GM12878 (cell line): Measurements from ENCODE around the gene MLEC. TPM values are rescaled to one million over a fixed set of nuclear protein-coding genes. Genes with fewer than 3 reads are reported as not detected.

Experiments used
- ATAC-seq: fragments of 200-7000 bp; cut with Tn5 transposase; 3 replicates; pipeline ENCODE4 v1.9.1; 2020; ENCODE audit warnings: mild to moderate bottlenecking, moderate library complexity
- BruUV-seq: library from RNA; stranded (reverse); fragments of 400-500 nt; replicated peaks from 2 replicates; lab custom pipeline; 2021; lab: Mats Ljungman, UMichigan
- CTCF ChIA-PET: fragments of 300-600 bp; sonication (Branson Sonifier 250); formaldehyde crosslinking; extraction: SDS; loops from one replicate; lab custom pipeline; 2021; ENCODE audit warnings: inconsistent platforms; lab: Yijun Ruan, JAX
- POLR2A ChIA-PET: fragments of 350-600 bp; formaldehyde crosslinking; extraction: SDS; loops from one replicate; lab custom pipeline; 2021; ENCODE audit warnings: inconsistent platforms; lab: Charles Lee
- RAD21 ChIA-PET: fragments of 300-600 bp; sonication (Branson Sonifier 250); formaldehyde crosslinking; loops from one replicate; lab custom pipeline; 2023; ENCODE audit warnings: antibody characterized with exemption; ENCODE audit not compliant: unreplicated experiment; lab: Charles Lee
- SMC1A ChIA-PET: fragments of 300-600 bp; sonication (Branson Sonifier 250); formaldehyde crosslinking; loops from one replicate; lab custom pipeline; 2023; ENCODE audit not compliant: unreplicated experiment, uncharacterized antibody; lab: Charles Lee
- DNase-seq: peaks from one replicate; pipeline ENCODE4 v3.0.0-alpha.2; 2011; ENCODE audit warnings: low read depth, low spot score
- FAIRE-seq: peaks from 3 replicates; lab custom pipeline; 2011; peaks lifted over from hg19 to GRCh38; lab: Jason Lieb, UNC
- H2AFZ ChIP-seq: 2 replicates; pipeline ENCODE4 v1.6.0; 2011; ENCODE audit warnings: low read depth, low read length, control low read depth; ENCODE audit not compliant: control insufficient read depth
- H3K27ac ChIP-seq: 2 replicates; pipeline ENCODE4 v1.5.1; 2011; ENCODE audit warnings: control low read depth; ENCODE audit not compliant: control insufficient read depth, insufficient read depth
- H3K27me3 ChIP-seq, 2 experiments: replicated peaks in 1 of 2; 2 replicates each; pipeline versions ENCODE4 v1.6.0 to v1.6.1; 2011; ENCODE audit warnings: low read length in 1 of 2; ENCODE audit not compliant: control insufficient read depth in 2 of 2, insufficient read depth in 2 of 2
- H3K36me3 ChIP-seq, 2 experiments: 2 replicates each; pipeline ENCODE4 v1.5.1; 2011; ENCODE audit warnings: low read length in 1 of 2; ENCODE audit not compliant: control insufficient read depth in 2 of 2, insufficient read depth in 2 of 2
- H3K4me1 ChIP-seq: 2 replicates; pipeline ENCODE4 v1.6.1; 2011; ENCODE audit warnings: mild to moderate bottlenecking, low read length, moderate library complexity, mixed read lengths; ENCODE audit not compliant: control insufficient read depth, insufficient read depth
- H3K4me2 ChIP-seq: 2 replicates; pipeline ENCODE4 v1.6.0; 2011; ENCODE audit warnings: control low read depth; ENCODE audit not compliant: control insufficient read depth, insufficient read depth
- H3K4me3 ChIP-seq: fragments of 200-600 bp; sonication (generic); 2 replicates; pipeline ENCODE4 v1.5.1; 2016
- H3K79me2 ChIP-seq: 2 replicates; pipeline ENCODE4 v1.6.0; 2011; ENCODE audit warnings: low read length; ENCODE audit not compliant: control insufficient read depth, insufficient read depth
- H3K9ac ChIP-seq: 2 replicates; pipeline ENCODE4 v1.8.0; 2011; ENCODE audit warnings: low read length, control low read depth, mixed read lengths; ENCODE audit not compliant: control insufficient read depth, insufficient read depth
- H3K9me3 ChIP-seq: replicated peaks from 3 replicates; pipeline ENCODE4 v1.5.1; 2011; ENCODE audit warnings: mild to moderate bottlenecking, low read length; ENCODE audit not compliant: control insufficient read depth, insufficient read depth
- H4K20me1 ChIP-seq: 2 replicates; pipeline ENCODE4 v1.6.0; 2011; ENCODE audit not compliant: control insufficient read depth, insufficient read depth
- ASH2L ChIP-seq: fragments of 300-600, 200-600 bp; sonication (generic); IDR thresholded peaks from 2 replicates; pipeline ENCODE4 v1.6.1; 2017; ENCODE audit warnings: low read depth, mild to moderate bottlenecking, borderline replicate concordance
- BACH1 ChIP-seq: fragments of 450-650 bp; IDR thresholded peaks from 2 replicates; pipeline ENCODE4 v1.6.1; 2017; ENCODE audit warnings: mild to moderate bottlenecking, borderline replicate concordance
- EP300 ChIP-seq, 2 experiments: fragments of 150-350 bp in 1 of 2; IDR thresholded peaks; 2 replicates each; pipeline ENCODE4 v1.6.1; 2011 to 2012; ENCODE audit warnings: low read depth in 2 of 2, low read length in 2 of 2, borderline replicate concordance in 1 of 2, improper control_type of control experiment in 1 of 2, inconsistent platforms in 1 of 2; ENCODE audit not compliant: control insufficient read depth in 1 of 2
- FOXK2 ChIP-seq: fragments of 450-650 bp; IDR thresholded peaks from 2 replicates; pipeline ENCODE4 v1.6.1; 2017; ENCODE audit warnings: mild to moderate bottlenecking, moderate library complexity
- FOXM1 ChIP-seq: IDR thresholded peaks from 2 replicates; pipeline ENCODE4 v1.6.1; 2012; ENCODE audit warnings: low read depth, mild to moderate bottlenecking, inconsistent platforms, low read length, moderate library complexity
- HDAC2 ChIP-seq: fragments of 200-600 bp; sonication (generic); IDR thresholded peaks from 2 replicates; pipeline ENCODE4 v1.6.1; 2017
- HSF1 ChIP-seq: fragments of 150-350 bp; IDR thresholded peaks from 2 replicates; pipeline ENCODE4 v1.6.1; 2014; ENCODE audit warnings: mild to moderate bottlenecking, low read depth, low read length
- IKZF1 ChIP-seq: fragments of 450-650 bp; conservative IDR thresholded peaks from 2 replicates; pipeline ENCODE4 v1.6.1; 2017; ENCODE audit warnings: antibody characterized with exemption, mild to moderate bottlenecking
- KDM1A ChIP-seq: fragments of 200-600 bp; sonication (generic); IDR thresholded peaks from 2 replicates; pipeline ENCODE4 v1.6.1; 2016; ENCODE audit warnings: borderline replicate concordance
- MLLT1 ChIP-seq: fragments of 450-650 bp; IDR thresholded peaks from 2 replicates; pipeline ENCODE4 v1.6.1; 2016; ENCODE audit warnings: mild to moderate bottlenecking
- MXI1 ChIP-seq: fragments of 150-350 bp; IDR thresholded peaks from 2 replicates; pipeline ENCODE4 v1.6.1; 2011; ENCODE audit warnings: low read depth, mild to moderate bottlenecking, inconsistent platforms, low read length, improper control_type of control experiment
- MYB ChIP-seq: fragments of 150-350 bp; IDR thresholded peaks from 2 replicates; pipeline ENCODE4 v1.6.1; 2014; ENCODE audit warnings: mild to moderate bottlenecking, low read depth, low read length, borderline replicate concordance
- NBN ChIP-seq: fragments of 450-650 bp; IDR thresholded peaks from 2 replicates; pipeline ENCODE4 v1.6.1; 2016
- PKNOX1 ChIP-seq: fragments of 450-650 bp; IDR thresholded peaks from 2 replicates; pipeline ENCODE4 v1.6.1; 2016; ENCODE audit warnings: mild to moderate bottlenecking
- POU2F2 ChIP-seq: IDR thresholded peaks from 3 replicates; pipeline ENCODE4 v1.6.1; 2011; ENCODE audit warnings: low read depth, mild to moderate bottlenecking, low read length, borderline replicate concordance
- RAD51 ChIP-seq: fragments of 450-650 bp; IDR thresholded peaks from 2 replicates; pipeline ENCODE4 v1.6.1; 2016; ENCODE audit warnings: moderate library complexity, mild to moderate bottlenecking, inconsistent platforms
- RUNX3 ChIP-seq: IDR thresholded peaks from 2 replicates; pipeline ENCODE4 v1.6.1; 2012; ENCODE audit warnings: low read length, inconsistent platforms
- SMARCA5 ChIP-seq: fragments of 450-650 bp; IDR thresholded peaks from 2 replicates; pipeline ENCODE4 v1.6.1; 2017; ENCODE audit warnings: mild to moderate bottlenecking
- SRF ChIP-seq, 2 experiments: IDR thresholded peaks; 2 replicates each; pipeline ENCODE4 v1.6.1; 2011; ENCODE audit warnings: low read depth in 2 of 2, low read length in 2 of 2, mild to moderate bottlenecking in 1 of 2, moderate library complexity in 1 of 2
- TCF3 ChIP-seq: IDR thresholded peaks from 2 replicates; pipeline ENCODE4 v1.6.1; 2012; ENCODE audit warnings: low read depth, mild to moderate bottlenecking, low read length, borderline replicate concordance; ENCODE audit not compliant: insufficient read depth
- YY1 ChIP-seq: IDR thresholded peaks from 2 replicates; pipeline ENCODE4 v1.6.1; 2011; ENCODE audit warnings: low read depth, mild to moderate bottlenecking, low read length
- ZNF24 ChIP-seq: fragments of 450-650 bp; IDR thresholded peaks from 2 replicates; pipeline ENCODE4 v1.6.1; 2017; ENCODE audit warnings: antibody characterized with exemption, mild to moderate bottlenecking
- ZNF622 ChIP-seq: fragments of 450-650 bp; IDR thresholded peaks from 2 replicates; pipeline ENCODE4 v1.6.1; 2017; ENCODE audit warnings: mild to moderate bottlenecking, inconsistent platforms
- WGBS: methylation state at CpG from one replicate; pipeline ENCODE4 v1.1.6; 2016; ENCODE audit warnings: low lambda C conversion rate; ENCODE audit not compliant: insufficient replicate concordance, insufficient coverage; ENCODE audit errors: missing lambda C conversion rate; 5-methylcytosine and 5-hydroxymethylcytosine counted together
- in situ Hi-C: fragments of 300-500 bp; cut with MboI; formaldehyde crosslinking; loops from 9 replicates; pipeline ENCODE4 v1.14.3; 2018; ENCODE audit warnings: mixed read lengths
- intact Hi-C: fragments of 100-400 bp; cut with micrococcal nuclease; formaldehyde crosslinking; loops from one replicate; pipeline ENCODE4 v1.14.2; 2022; ENCODE audit not compliant: unreplicated experiment
- polyA plus RNA-seq, 11 experiments: library from polyadenylated mRNA; depleted of rRNA in 4 of 11; unstranded in 6 of 11; stranded (reverse) in 5 of 11; fragments of >200 nt; fragmentation: Nextera tagmentation in 4 of 11; fragmentation: Illumina TruSeq in 1 of 11; extraction: Ambion mirVana in 4 of 11; extraction: Trizol in 1 of 11; gene quantifications; 1 replicate in 1 of 11; 2 replicates in 10 of 11; pipeline versions ENCODE4 v1.2.1 to v1.2.3, GENCODE V29; 2011 to 2016; ENCODE audit warnings: inconsistent platforms in 2 of 11, missing spikeins in 2 of 11, low read depth in 1 of 11
- total RNA-seq, 4 experiments: library from RNA; depleted of rRNA in 3 of 4; stranded (reverse); fragments of >200 nt in 3 of 4; fragmentation: Illumina TruSeq in 1 of 4; extraction: Trizol in 1 of 4; gene quantifications; 2 replicates each; pipeline versions ENCODE4 v1.2.1 to v1.2.3, GENCODE V29; 2013 to 2021

The MLEC gene
- total and polyA plus RNA-seq, 10 of the 15 experiments (the other 5 are each of a cell fraction or from before 2014, with no cell fraction given): 26.7 to 172 (median 103) TPM

GRCh38 chr12:120686151-120686689 lies 729 bp upstream of the MLEC start:
- intact Hi-C loops: loop anchor here (1.0 to 5.0 kb wide), 5 partner anchors 8 to 166 kb away; no protein-coding TSS in a partner anchor
- peak; percentile 80 for ATAC-seq
- no peaks in the 10 kb centered on the region for H3K36me3 ChIP-seq
- H3K27ac ChIP-seq: peak overlapping the region; percentile 96
- FAIRE-seq: no peak
- no peaks in the 10 kb centered on the region for H3K27me3 ChIP-seq
- H2AFZ ChIP-seq: peak overlapping the region; percentile 99
- peak overlapping the region; percentile 85 for H3K9ac ChIP-seq
- peak; percentile 93 for DNase-seq
- SMC1A ChIA-PET: interaction anchor here (0.6 to 11.7 kb wide), 9 partner anchors 14 to 286 kb away, joined by 3 to 167 read pairs (median 7); partner anchors contain the start of gene UNC119B
- H4K20me1 ChIP-seq: no peaks in the 10 kb centered on the region; the same call in 1 of the 2 replicates
- in situ Hi-C loops: no loop called here
- under 1% methylated on average over 40 of the region's 46 CpGs for WGBS
- H3K4me2 ChIP-seq: peak overlapping the region; percentile 82
- CTCF ChIA-PET: interaction anchor here (0.6 to 24.8 kb wide), 9 partner anchors 11 to 285 kb away, joined by 3 to 454 read pairs (median 3); partner anchors contain the start of gene CABP1
- peaks cover 2% of the 10 kb centered on the region; the same call in 1 of the 3 replicates for H3K9me3 ChIP-seq
- no TSS peak for BruUV-seq
- peaks cover 43% of the 10 kb centered on the region for H3K79me2 ChIP-seq
- peak overlapping the region; percentile 71 for H3K4me3 ChIP-seq
- peaks cover 15% of the 10 kb centered on the region for H3K4me1 ChIP-seq
- POLR2A ChIA-PET: interaction anchor here (1.0 to 7.4 kb wide), 9 partner anchors 12 to 285 kb away, joined by 3 to 57 read pairs (median 8); partner anchors contain the start of gene POP5
- RAD21 ChIA-PET: interaction anchor here (0.9 to 8.9 kb wide), 12 partner anchors 9 to 286 kb away, joined by 3 to 144 read pairs (median 7); partner anchors contain the start of genes POP5 and UNC119B
- TF ChIP-seq TCF3 (no peak), RUNX3 (no peak), ZNF622 (no peak), ASH2L (no peak), IKZF1 (no peak), YY1 (no peak), SRF (IDR thresholded peaks at IDR 0.05; ENCODE audit: low read depth in 2 of 2, low read length in 2 of 2) (no peak; a peak in 1 of 4 replicates), SMARCA5 (no peak), FOXK2 (peak; percentile 93), RAD51 (no peak), HSF1 (no peak), PKNOX1 (no peak), BACH1 (no peak), ZNF24 (no peak), HDAC2 (no peak), KDM1A (no peak), MXI1 (peak; percentile 83; the same call in 1 of the 2 replicates), MLLT1 (no peak), NBN (no peak), EP300 (IDR thresholded peaks at IDR 0.05; ENCODE audit: borderline replicate concordance in 1 of 2, control insufficient read depth in 1 of 2, low read depth in 2 of 2, low read length in 2 of 2) (no peak), MYB (no peak), FOXM1 (no peak), POU2F2 (no peak)
